GM19397 (cell line): Measurements from ENCODE around the gene EGFR.

ENCODE experiments used
- ATAC-seq: cut with Tn5 transposase; IDR thresholded peaks from one replicate; pipeline ENCODE4 v1.9.1; 2021; ENCODE audit warnings: mild to moderate bottlenecking, moderate library complexity; ENCODE audit not compliant: unreplicated experiment

EGFR gene

DNA sequence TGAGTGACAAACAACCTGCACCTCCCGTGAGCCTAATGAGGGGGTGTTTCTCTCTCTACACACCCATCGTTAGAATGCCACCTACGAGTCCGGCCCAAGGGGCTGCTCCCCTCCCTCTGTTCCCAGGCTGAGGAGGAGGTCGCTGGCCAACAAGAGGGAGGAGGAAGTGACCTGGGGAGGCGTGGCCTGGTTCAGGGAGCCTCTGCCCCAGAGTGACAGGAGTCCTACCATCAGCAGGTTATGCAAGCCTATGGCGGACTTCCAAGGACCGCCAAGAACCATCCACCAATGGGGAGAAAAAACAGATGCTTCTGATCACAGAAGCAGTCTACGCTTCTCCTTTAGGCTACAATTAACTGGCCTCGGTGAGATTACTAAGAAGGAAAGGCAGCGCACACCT, 12.3 kb upstream of the EGFR start:
- ATAC-seq: no peak

DNA sequence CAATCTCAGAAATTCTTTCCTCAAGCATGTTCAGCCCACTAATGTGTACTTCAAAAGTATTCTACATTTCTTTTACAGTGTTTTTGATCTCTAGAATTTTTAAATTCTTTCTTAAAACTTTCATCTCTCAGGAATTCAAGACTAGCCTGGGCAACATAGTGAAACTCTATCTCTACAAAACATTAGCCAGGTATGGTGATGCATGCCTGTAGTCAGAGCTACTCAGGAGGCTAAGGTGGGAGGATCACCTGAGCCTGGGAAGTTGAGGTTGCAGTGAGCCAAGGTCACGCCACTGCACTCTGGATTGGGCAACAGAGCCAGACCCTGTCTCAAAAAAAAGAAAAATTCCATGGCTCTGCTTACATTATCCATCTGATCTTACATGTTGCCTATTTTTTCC, 5.0 kb upstream of the EGFR start:
- no peak for ATAC-seq

DNA sequence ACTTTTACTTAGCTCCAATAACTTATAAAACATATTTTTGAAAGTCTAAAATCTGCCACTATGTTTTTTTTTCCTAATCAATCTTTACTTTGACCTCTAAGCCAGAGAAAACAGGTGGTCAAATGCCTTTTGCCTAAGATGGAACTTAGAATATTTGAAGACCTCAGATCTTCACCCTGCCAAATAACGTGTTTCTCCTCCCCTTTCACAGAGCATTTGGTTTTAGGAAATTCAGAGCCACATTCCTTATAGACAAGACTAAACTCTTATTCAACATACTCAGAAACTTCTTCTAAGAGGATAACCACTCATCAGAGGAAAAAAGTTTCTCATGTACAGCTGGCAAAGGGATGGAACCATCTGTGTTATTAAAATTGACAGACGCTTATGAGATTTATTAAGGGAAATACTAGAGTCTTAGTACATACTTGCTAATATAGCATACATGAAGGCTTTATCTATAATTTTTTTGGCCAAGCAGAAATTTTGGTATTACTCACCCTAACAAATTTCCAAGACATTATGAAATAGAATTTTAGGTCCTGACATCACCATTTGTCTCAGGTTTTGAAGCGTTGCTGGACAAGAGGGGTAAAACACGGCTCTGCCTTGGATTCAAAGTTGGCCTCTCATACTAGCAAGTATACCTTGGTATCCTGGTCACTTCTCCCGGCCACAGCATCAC, 2.6 kb upstream of the EGFR start:
- no peak for ATAC-seq

DNA sequence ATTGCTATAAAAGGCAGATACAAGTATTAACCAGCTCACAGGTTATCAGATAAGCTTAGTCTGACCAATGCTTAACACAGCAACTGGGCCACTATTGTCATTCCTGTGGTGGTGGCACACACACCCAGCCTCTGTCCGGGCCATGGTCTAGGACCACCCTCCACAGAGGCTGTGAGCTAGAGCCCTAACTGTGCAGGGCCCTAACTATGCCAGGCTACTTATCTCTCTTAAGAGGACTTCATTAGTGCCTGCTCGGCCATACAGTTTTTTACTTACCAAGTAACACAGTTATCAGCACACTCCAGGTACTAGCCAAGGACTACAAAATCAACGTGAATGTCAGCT, 2.1 kb upstream of the EGFR start:
- ATAC-seq: no peak

DNA sequence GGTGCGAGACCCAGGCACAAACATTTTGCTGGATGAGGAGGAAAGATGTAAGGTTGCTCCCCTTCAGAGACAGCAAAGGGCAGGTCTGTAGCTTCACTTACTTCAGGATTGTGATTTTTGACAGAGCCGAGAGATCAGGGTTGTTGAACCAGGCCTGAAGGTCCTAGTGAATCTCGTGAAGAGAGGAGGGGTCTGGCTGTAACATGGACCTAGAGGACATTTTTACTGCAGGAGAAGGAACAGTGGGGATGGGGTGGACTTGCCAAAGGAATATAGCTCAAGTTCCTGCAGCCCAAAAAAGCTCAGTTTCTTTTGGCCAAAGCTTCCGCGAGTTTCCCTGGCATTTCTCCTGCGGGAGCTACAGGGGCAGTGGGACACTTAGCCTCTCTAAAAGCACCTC, 976 bp upstream of the EGFR start:
- no peak for ATAC-seq

DNA sequence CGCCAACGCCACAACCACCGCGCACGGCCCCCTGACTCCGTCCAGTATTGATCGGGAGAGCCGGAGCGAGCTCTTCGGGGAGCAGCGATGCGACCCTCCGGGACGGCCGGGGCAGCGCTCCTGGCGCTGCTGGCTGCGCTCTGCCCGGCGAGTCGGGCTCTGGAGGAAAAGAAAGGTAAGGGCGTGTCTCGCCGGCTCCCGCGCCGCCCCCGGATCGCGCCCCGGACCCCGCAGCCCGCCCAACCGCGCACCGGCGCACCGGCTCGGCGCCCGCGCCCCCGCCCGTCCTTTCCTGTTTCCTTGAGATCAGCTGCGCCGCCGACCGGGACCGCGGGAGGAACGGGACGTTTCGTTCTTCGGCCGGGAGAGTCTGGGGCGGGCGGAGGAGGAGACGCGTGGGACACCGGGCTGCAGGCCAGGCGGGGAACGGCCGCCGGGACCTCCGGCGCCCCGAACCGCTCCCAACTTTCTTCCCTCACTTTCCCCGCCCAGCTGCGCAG, 424 bp downstream of the EGFR start:
- no peak for ATAC-seq

DNA sequence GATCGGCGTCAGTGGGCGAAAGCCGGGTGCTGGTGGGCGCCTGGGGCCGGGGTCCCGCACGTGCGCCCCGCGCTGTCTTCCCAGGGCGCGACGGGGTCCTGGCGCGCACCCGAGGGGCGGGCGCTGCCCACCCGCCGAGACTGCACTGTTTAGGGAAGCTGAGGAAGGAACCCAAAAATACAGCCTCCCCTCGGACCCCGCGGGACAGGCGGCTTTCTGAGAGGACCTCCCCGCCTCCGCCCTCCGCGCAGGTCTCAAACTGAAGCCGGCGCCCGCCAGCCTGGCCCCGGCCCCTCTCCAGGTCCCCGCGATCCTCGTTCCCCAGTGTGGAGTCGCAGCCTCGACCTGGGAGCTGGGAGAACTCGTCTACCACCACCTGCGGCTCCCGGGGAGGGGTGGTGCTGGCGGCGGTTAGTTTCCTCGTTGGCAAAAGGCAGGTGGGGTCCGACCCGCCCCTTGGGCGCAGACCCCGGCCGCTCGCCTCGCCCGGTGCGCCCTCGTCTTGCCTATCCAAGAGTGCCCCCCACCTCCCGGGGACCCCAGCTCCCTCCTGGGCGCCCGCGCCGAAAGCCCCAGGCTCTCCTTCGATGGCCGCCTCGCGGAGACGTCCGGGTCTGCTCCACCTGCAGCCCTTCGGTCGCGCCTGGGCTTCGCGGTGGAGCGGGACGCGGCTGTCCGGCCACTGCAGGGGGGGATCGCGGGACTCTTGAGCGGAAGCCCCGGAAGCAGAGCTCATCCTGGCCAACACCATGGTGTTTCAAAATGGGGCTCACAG, 1.1 kb downstream of the EGFR start:
- no peak for ATAC-seq

DNA sequence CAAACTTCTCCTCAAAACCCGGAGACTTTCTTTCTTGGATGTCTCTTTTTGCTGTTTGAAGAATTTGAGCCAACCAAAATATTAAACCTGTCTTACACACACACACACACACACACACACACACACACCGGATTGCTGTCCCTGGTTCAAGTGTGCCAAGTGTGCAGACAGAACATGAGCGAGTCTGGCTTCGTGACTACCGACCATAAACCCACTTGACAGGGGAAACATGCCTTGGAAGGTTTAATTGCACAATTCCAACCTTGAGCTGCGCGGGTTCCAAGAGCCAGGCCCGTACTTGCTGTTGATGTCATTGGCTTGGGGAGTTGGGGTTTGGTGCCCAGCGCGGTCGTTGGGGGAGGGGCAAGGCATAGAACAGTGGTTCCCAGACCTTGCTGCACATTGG, 1.7 kb downstream of the EGFR start:
- no peak for ATAC-seq

DNA sequence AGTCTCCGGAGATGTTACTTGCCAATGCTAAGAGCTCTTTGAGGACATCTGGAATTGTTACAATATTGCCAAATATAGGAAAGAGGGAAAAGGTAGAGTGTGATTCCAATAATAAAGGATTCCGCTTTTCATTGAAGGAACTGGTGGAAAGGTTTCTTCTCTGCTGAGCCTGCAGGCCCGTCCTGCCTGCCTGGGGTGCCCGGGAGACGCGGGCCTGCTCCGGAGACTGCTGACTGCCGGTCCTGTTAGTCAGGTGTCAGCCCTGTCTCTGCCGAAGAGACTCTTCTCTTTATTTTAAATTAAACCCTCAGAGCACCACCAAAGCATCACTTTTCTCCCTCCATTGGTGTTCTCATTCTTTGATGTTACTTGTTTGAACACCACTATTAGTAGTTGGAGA, 2.2 kb downstream of the EGFR start:
- no peak for ATAC-seq

DNA sequence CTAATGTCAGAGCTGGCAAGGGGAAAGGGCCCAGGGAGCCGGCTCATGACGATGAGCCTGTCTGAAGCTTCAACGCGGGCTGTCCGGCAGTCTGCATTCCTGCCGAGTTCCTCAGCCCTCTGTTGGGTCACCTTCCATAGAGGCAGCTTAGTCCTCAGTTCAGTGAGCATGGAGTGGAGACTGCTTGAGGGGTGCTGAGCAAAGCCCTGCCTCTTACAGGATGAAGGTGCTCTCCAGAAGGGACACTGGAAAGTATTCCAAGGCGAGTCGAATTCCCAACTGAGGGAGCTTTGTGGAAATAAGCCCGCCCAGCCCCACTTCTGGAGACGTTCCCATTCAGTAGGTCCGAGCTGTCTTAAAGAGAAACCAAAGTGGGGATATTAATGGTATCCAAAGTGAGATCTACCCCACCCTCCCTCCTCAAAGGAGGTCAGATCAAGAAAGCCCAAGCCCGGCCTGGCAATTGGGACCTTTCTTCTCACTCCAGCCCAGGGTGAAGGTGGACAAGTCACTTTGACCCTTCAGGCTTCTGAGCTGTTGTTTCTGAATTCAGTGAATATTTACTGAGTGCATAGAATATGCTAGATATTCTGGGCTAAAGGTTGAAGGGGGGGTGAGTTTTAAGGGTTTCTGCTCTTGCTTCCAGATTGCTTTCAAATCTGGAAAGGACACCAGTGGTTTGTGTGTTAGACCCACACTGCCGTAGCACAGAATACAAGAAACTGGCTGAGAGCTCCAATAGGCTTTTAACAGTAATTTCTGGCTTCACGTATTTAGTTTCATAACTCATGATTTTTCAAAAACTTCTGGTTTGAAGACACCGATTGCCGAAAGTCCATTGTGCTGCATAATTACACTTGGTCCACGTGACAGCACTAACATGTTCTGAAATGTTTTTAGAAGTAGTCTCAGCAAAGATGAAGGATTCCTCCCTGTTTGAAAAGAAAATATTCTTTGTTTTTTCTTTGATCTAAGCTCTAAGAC, 3.5 kb downstream of the EGFR start:
- ATAC-seq: no peak

DNA sequence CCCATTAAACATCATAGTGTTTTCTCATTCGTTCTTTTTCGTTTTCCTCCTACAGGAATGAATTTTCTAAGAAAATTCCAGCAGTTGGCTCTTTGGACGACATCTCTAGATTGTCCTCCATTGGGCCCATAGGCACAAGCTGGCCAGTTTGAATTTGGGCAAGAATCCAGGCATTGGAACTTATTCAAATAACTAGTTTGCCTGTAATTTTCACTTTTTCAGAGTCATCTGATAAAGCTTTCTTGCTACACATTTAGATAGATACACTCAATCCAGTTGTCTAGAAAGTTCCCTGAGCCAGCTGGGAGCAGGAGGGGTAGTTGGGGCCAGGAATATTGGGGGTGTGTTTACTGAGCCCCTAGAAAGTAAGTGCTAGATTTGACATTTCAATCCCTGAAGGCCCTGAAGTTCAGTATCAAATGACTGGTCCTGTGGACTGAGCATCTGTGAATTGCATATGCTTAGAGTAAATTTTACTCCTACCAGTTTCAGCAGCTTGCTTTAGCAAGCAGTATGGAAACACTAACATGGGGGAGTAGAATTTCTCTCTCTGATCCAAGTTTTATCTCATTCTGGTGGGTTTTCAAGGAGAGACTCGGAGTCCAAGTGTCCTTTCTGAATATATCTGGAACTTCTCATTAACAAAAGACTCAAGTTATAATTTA, 5.2 kb downstream of the EGFR start:
- ATAC-seq: no peak

DNA sequence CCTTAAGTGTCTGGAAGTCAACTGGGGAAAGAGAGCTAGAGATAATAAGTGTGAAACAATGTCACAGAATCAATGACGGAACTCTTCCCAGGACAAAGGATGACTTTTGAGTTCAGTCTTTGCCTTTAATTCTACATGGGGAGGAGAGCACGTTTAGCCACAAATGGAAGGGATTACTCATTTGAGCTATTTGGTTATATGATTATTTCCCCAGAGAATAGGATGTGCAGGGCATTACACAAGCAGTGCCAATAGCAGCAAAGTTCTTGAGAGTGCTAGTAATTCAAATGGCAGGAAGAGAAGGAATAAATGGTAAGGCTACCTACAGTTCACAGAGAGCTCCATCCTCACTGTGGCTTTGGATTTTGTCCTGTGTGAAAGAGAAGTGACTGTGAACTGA, 6.0 kb downstream of the EGFR start:
- no peak for ATAC-seq

DNA sequence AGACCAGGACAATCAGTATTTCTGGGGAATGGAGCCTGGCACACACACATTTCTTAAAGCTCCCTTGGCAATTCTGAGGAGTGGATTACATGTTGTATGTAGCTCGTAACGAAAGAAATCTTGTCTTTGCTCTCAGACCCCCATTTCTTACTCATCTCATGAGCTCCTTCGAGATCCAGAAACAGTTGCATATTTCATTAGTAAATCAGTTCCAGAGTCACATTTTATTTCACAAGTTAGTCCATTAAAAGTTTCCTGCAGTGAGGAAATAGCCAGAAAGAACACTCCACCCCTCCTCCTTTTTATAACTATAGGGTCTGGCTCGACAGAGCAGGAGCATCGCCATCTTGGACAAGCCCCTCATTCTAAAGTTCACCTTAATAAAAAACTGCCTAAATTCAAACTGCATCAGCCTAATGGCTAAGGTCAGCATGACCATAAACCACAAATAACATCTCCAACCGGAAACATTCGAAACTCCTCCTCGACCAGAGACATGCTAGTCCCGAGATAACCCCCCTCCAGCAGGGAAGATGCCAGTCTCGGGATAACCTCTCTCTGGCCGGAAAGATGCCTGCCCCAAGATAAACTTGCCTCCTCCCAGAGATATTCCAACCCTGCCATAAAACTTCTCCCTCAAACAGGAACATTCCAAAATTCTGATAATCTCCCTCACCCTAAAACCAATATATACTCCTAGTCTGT, 7.4 kb downstream of the EGFR start:
- ATAC-seq: no peak

DNA sequence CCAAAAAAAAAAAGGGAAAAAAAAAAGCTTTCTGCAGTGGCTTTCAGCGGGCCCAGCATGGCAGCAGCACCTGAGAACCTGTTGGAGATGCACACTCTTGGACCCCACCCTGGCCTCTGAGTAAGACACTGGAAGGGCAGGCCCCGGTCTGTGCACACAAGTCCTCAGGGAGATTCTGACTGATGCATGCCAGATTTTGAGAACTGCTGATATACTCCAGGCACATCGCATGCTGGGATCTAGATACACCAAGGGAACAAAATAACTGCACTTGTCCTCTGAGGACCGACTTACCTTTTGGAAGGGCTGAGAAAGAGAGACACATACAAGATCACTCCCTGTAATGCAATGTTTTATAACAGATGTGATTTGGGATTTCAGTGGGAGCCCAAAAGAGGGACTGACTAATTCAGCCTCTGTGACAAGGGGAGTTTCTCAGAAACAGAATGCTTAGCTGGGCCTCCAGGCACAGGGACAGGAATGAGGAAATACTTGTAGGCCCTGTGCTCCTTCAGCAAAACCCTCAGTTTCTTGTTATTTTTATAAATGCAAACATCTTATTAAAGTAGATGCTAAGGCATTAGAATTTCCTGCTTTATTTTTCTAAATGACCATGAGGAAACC, 8.2 kb downstream of the EGFR start:
- no peak for ATAC-seq

DNA sequence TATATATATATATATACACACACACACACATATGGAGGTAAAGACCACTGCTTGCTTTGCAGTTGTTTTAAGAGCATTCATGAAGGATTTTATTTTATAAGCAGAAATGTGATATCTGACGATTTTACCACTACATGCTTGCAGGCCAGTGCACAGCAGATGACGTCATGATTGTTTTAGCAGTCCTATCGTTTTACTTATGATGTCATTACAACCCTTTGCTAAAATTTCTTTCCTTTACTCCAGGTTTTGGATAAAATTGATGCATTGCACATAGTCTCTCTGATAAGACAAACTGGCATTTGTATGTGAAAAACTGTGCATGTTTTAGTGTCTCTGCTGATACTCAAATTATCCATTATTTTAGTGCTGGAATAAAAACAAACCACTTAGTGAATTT, 9.2 kb downstream of the EGFR start:
- no peak for ATAC-seq

DNA sequence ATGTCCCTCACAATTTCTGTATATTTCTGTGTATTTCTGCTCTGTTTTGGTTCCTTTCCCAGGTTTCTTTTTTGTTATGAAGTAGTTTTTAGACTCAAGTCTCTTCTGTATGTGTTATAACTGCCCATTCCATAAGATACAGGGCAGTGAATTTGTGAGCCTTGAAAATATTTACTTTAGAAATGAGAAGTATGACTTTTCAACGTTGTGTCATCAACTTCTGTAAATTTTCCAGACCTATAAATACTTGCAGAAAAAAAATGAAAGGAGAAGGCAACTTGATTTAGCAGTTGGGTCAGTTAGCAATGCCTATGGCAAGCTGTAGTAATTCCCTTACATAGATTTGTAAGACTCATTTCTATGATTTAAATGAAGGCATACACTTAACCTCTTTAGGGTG, 11.5 kb downstream of the EGFR start:
- ATAC-seq: no peak

DNA sequence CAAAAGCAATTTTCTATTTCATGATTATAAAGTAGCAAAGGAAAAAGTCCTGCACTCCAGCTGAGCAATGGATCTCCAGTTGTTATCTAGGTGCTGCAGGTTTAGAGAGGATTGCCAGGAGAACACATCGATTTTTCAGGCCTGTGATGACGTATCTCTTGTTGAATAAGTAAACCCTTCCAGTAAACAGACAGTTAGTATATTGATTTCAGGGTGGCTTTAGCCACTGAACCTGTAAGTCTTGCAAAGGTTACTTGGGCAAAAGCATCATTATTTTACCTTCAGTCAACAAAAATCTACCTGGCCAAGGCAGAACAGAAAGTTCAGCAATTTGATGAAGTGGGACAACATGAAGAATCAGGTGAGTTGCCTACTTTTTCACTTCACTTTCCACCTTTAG, 12.3 kb downstream of the EGFR start:
- no peak for ATAC-seq

DNA sequence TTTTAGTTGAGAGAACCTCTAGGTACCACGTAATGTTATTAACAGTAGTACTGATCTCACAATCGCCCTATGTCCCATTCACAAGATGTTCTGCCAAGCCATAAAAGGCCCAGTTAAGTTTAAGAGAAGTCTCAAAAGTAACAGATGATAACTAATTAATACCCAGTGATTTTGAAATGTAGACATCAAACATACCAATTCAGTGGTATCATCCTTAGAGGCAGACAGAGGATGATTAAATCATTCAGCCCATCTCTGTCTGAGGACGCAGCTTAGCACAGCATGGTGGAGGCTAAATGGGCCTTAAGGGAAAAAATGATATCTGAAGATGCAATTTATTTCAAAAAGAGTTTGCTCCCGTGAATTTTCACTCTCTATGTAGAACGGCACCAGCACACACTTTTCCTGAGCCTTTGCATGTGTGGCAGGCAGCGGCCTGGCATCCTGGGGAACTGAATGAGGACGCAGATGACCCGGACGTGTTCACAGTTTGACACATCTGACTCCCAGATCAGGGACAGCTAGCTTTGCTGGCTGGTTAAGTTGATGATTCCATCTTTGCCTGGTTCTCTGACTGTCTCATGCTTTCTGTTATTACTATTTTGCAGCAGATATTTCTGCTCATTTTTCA, 13.4 kb downstream of the EGFR start:
- no peak for ATAC-seq

DNA sequence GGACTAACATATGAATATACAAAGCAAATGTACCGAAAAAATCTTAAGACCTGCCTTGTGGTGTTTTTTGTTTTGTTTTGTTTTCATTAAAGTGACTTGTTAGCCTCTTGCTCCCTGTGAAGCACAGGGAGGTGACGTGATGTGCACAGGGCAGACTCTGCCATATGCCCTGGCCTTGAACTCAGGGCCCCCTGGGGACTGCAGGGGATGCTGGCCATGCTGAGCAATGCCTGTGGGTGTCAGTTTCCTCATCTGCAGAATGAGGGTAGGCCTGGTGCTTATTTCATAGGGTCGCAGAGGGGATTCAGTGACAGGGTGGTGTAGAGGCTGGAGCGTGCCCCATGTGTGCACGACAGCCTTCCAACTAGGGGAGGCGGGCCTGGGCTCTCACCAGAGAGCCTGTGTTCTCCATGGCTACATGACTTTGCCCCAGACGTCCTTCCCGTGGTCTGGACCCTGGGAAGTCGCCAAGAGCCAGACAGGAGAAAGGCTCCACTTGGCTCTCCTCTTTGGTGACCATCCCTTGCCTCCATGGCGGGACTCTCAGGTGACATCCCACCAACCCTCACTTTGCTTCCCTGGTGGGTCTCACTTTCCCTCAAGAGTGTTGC, 14.5 kb downstream of the EGFR start:
- no peak for ATAC-seq
